Motor neuron (in vitro differentiated cells): ENCODE data around the gene PCDHGA9. TPM values are rescaled to one million over a fixed set of nuclear protein-coding genes. Genes with fewer than 3 reads are reported as not detected.
"Not testable (repeated sequence)": the region's sequence is repeated elsewhere in the genome, so short reads cannot be mapped to it uniquely, and the experiment has no call there.

Experiments used
- ATAC-seq, 8 experiments: fragments of 200-7000 bp; cut with Tn5 transposase; replicated peaks in 6 of 8; 2 replicates each; pipeline ENCODE4 v1.8.0; 2021; ENCODE audit warnings: mild to moderate bottlenecking in 8 of 8, moderate library complexity in 8 of 8
- H3K27ac ChIP-seq, 2 donors: fragments of 250-450 bp; sonication (Bioruptor Pico); 2 replicates each; pipeline ENCODE4 v1.9.0; 2021; ENCODE audit warnings: antibody characterized with exemption in 2 of 2, mild to moderate bottlenecking in 2 of 2, moderate library complexity in 1 of 2
- H3K4me1 ChIP-seq, 2 donors: fragments of 250-450 bp; sonication (Bioruptor Pico); replicated peaks in 1 of 2; 2 replicates each; pipeline ENCODE4 v1.6.1; 2021; ENCODE audit warnings: antibody characterized with exemption in 2 of 2, mild to moderate bottlenecking in 2 of 2, moderate library complexity in 1 of 2
- H3K4me3 ChIP-seq, 5 donors: fragments of 250-450 bp; sonication (Bioruptor Pico); 2 replicates each; pipeline ENCODE4 v1.9.0; 2021; ENCODE audit warnings: antibody characterized with exemption in 5 of 5, mild to moderate bottlenecking in 5 of 5, moderate library complexity in 4 of 5
- WGBS, 10 experiments: fragments of 450-650 bp; shearing (Covaris generic); methylation state at CpG; one replicate each; pipeline ENCODE4 v1.0.0; 2022; 5-methylcytosine and 5-hydroxymethylcytosine counted together
- in situ Hi-C, 9 experiments: fragments of 400-800 bp; cut with MboI; loops; one replicate each; pipeline ENCODE4 v1.15.0; 2021; ENCODE audit warnings: low sequenced_read_pairs in 9 of 9, low pct_unique_long_range_greater_than_20kb in 2 of 9; ENCODE audit not compliant: unreplicated experiment in 9 of 9
- total RNA-seq, 8 experiments: library from RNA; unstranded; fragments of 300-600 nt; gene quantifications; 2 replicates each; pipeline versions ENCODE4 v1.2.3 to v1.2.4, GENCODE V29; 2022

The PCDHGA9 gene
- total RNA-seq, 8 experiments from 2014 or later: 0.22 to 5.5 (median 1.3) TPM

DNA sequence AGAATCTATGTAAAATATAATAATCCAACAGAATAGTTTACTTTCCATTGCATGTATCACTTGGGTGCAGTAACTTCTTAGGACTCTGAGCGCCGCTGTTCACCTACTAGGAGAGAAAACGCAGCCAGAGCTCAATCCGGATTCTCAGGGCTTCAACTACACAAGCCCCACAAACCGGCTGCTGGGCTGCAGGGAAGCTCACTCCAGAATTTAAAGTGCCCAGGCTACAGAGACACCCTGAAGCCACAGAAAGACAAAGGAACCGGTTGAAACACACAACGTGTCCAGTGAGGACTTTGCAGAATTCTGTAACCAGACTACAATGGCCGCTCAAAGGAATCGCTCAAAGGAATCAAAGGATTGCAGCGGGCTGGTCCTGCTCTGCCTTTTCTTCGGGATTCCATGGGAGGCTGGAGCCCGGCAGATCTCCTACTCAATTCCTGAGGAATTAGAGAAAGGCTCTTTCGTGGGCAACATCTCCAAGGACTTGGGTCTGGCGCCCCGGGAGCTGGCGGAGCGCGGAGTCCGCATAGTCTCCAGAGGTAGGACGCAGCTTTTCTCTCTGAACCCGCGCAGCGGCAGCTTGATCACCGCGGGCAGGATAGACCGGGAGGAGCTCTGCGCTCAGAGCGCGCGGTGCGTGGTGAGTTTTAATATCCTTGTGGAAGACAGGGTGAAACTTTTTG, 10.4 kb downstream of the PCDHGA9 start, which contains the start of gene PCDHGA10:
PCDHGA10 (plus strand) TSS at position 134 of the 686 bp plus-strand sequence; CDS start at position 323, 189 bp downstream.
- H3K27ac ChIP-seq: no peak within 1 kb of the TSS
- ATAC-seq: peak in 5 of 8 experiments; percentile 27 to 60 (median 56)
- H3K4me1 ChIP-seq: peaks cover 11 to 15% of the 10 kb centered on the region in 2 donors
- peak within 1 kb of the TSS in 4 of 5 donors; percentile 15 to 40 (median 24) for H3K4me3 ChIP-seq
- in situ Hi-C loops: loop anchor here in 6 of 9 experiments (10.0 to 25.0 kb wide), 3 partner anchors 124 to 152 kb away; no protein-coding TSS in a partner anchor
- WGBS, 10 experiments: 6 to 93% (median 62%) methylated on average over 3 to 26 of the region's 31 CpGs; no CpG with 5 or more reads in 2 of the 10 experiments

GRCh38 chr5:141413540-141414069, 11.0 kb downstream of the PCDHGA9 start:
- in situ Hi-C loops: loop anchor here in 6 of 9 experiments (10.0 to 25.0 kb wide), 3 partner anchors 124 to 151 kb away; no protein-coding TSS in a partner anchor
- 14 to 97% (median 65%) methylated on average over 2 to 18 of the region's 25 CpGs; no CpG with 5 or more reads in 1 of the 10 experiments for WGBS, 10 experiments
- Histone ChIP-seq H3K4me1 (peaks cover 9 to 15% of the 10 kb centered on the region in 2 donors), H3K4me3 (peak overlapping the region in 2 of 5 donors; percentile 25 to 40), H3K27ac (no peak overlapping the region)
- peak in 1 of 8 experiments; percentile 8 for ATAC-seq

DNA sequence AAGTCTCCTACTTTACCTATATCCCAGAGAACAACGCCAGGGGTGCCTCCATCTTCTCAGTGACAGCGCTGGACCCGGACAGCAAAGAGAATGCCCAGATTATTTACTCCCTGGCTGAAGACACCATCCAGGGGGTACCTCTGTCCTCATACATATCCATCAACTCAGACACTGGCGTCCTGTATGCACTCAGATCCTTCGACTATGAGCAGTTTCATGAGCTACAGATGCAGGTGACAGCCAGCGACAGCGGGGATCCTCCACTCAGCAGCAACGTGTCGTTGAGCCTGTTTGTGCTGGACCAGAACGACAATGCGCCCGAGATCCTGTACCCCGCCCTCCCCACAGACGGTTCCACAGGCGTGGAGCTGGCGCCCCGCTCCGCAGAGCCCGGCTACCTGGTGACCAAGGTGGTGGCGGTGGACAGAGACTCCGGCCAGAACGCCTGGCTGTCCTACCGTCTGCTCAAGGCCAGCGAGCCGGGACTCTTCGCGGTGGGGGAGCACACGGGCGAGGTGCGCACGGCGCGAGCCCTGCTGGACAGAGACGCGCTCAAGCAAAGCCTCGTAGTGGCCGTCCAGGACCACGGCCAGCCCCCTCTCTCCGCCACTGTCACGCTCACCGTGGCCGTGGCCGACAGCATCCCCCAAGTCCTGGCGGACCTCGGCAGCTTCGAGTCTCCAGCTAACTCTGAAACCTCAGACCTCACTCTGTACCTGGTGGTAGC, 12.1 kb downstream of the PCDHGA9 start:
- H3K4me1 ChIP-seq, H3K4me3 ChIP-seq, ATAC-seq, H3K27ac ChIP-seq: not testable (repeated sequence)
- 29 to 97% (median 88%) methylated on average over 1 to 7 of the region's 46 CpGs; no CpG with 5 or more reads in 6 of the 10 experiments for WGBS, 10 experiments
- in situ Hi-C loops: loop anchor here in 6 of 9 experiments (10.0 to 25.0 kb wide), 3 partner anchors 123 to 150 kb away; no protein-coding TSS in a partner anchor

DNA sequence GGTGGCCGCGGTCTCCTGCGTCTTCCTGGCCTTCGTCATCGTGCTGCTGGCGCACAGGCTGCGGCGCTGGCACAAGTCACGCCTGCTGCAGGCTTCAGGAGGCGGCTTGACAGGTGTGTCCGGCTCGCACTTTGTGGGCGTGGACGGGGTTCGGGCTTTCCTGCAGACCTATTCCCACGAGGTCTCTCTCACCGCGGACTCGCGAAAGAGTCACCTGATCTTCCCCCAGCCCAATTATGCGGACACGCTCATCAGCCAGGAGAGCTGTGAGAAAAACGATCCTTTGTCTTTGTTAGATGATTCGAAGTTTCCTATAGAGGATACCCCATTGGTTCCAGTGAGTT, 12.7 kb downstream of the PCDHGA9 start:
- 50 to 100% (median 93%) methylated on average over 1 to 9 of the region's 24 CpGs for WGBS, 10 experiments
- not testable (repeated sequence) for H3K27ac ChIP-seq, H3K4me3 ChIP-seq, H3K4me1 ChIP-seq, ATAC-seq
- in situ Hi-C loops: loop anchor here in 6 of 9 experiments (10.0 to 25.0 kb wide), 3 partner anchors 122 to 150 kb away; no protein-coding TSS in a partner anchor

DNA sequence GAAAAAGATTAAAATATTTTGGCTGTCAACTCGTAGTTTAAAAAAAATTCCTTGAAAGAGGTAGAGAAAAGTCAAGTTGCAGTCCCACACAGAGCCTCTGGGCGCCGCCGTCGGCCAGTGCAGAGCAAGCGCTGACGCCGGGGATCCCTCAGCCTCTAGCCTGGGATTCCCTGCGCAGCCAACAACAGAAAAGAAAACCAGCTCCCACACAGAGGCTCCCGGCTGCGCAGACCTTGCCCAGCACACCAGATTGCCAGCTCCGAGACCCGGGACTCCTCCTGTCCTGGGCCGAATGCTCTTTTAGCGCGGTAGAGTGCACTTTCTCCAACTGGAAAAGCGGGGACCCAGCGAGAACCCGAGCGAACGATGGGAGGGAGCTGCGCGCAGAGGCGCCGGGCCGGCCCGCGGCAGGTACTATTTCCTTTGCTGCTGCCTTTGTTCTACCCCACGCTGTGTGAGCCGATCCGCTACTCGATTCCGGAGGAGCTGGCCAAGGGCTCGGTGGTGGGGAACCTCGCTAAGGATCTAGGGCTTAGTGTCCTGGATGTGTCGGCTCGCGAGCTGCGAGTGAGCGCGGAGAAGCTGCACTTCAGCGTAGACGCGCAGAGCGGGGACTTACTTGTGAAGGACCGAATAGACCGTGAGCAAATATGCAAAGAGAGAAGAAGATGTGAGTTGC, 15.1 kb downstream of the PCDHGA9 start, which contains the start of gene PCDHGB7:
PCDHGB7 (plus strand) TSS at position 184 of the 679 bp plus-strand sequence; CDS start at position 367, 183 bp downstream.
- H3K27ac ChIP-seq: peak within 1 kb of the TSS in 1 of 2 donors; percentile 59
- in situ Hi-C loops: loop anchor here in 6 of 9 experiments (10.0 to 25.0 kb wide), 3 partner anchors 120 to 147 kb away; no protein-coding TSS in a partner anchor

DNA sequence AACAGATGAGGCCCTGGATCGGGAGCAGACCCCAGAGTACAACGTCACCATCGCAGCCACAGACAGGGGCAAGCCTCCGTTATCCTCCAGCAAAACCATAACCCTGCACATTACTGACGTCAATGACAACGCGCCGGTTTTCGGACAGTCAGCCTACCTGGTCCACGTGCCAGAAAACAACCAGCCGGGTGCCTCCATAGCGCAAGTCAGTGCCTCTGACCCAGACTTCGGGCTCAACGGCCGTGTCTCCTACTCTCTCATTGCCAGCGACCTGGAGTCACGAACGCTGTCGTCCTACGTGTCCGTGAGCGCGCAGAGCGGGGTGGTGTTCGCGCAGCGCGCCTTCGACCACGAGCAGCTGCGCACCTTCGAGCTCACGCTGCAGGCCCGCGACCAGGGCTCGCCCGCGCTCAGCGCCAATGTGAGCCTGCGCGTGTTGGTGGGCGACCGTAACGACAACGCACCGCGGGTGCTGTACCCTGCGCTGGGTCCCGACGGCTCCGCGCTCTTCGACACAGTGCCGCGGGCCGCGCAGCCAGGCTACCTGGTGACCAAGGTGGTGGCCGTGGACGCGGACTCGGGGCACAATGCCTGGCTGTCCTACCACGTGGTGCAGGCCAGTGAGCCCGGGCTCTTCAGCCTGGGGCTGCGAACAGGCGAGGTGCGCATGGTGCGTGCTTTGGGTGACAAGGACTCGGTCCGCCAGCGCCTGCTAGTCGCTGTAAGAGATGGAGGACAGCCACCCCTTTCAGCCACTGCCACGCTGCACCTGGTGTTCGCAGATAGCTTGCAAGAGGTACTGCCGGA, 16.7 kb downstream of the PCDHGA9 start:
- 48 to 98% (median 89%) methylated on average over 5 to 41 of the region's 74 CpGs; no CpG with 5 or more reads in 3 of the 10 experiments for WGBS, 10 experiments
- H3K27ac ChIP-seq: no peak overlapping the region
- no peak for ATAC-seq
- H3K4me1 ChIP-seq: no peaks in the 10 kb centered on the region
- in situ Hi-C loops: loop anchor here in 6 of 9 experiments (10.0 to 25.0 kb wide), 3 partner anchors 118 to 146 kb away; no protein-coding TSS in a partner anchor
- no peak overlapping the region for H3K4me3 ChIP-seq

More for the DNA sequence above, 15.1 kb downstream of the PCDHGA9 start, which contains the start of gene PCDHGB7:
- peak within 1 kb of the TSS; percentile 3 to 32 (median 25) for H3K4me3 ChIP-seq
- not testable (repeated sequence) for H3K4me1 ChIP-seq
- peak; percentile 56 to 98 (median 86) for ATAC-seq
- 0 to 57% (median 31%) methylated on average over 1 to 15 of the region's 47 CpGs for WGBS, 10 experiments

DNA sequence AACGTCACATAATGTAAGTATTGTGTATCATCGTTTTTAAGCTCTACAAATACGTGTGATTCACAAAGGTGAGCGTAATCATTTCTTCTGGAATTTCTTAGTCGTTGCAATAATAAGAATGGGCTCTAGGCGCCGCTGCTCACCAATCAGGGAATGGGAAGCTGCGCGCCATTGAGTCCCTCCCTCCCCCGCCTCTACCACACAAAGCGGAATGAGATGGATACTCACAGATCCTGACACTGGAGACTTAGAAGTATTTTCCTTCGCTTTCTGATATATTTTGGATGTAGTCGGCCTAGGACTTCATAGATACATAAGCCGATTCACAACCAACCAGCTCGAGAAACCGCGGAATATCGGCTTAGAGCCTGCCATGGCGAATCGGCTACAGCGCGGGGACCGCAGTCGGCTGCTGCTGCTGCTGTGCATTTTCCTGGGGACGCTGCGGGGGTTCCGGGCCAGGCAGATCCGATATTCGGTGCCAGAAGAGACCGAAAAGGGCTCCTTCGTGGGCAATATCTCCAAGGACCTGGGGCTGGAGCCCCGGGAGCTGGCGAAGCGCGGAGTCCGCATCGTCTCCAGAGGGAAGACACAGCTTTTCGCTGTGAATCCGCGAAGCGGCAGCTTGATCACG, 18.4 kb downstream of the PCDHGA9 start, which contains the start of gene PCDHGA11:
PCDHGA11 (plus strand) TSS at position 197 of the 634 bp plus-strand sequence; CDS start at position 374, 177 bp downstream.
- 0 to 95% (median 55%) methylated on average over 1 to 38 of the region's 42 CpGs for WGBS, 10 experiments
- no peaks in the 10 kb centered on the region for H3K4me1 ChIP-seq
- no peak within 1 kb of the TSS for H3K4me3 ChIP-seq
- in situ Hi-C loops: loop anchor here in 5 of 9 experiments (25.0 kb wide), 2 partner anchors 116 to 141 kb away; no protein-coding TSS in a partner anchor
- ATAC-seq: peak in 2 of 8 experiments; percentile 31 to 68
- H3K27ac ChIP-seq: no peak within 1 kb of the TSS

DNA sequence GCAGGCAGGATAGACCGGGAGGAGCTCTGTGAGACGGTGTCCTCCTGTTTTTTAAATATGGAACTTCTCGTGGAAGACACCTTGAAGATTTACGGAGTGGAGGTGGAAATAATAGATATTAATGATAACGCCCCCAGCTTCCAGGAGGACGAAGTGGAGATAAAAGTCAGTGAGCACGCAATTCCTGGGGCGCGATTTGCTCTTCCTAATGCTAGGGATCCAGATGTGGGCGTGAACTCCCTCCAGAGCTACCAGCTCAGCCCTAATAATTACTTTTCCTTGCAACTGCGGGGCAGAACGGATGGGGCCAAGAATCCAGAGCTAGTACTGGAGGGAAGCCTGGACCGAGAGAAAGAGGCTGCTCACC, 18.9 kb downstream of the PCDHGA9 start:
- WGBS, 10 experiments: 11 to 93% (median 38%) methylated on average over 2 to 12 of the region's 13 CpGs; no CpG with 5 or more reads in 3 of the 10 experiments
- no peak for ATAC-seq
- H3K27ac ChIP-seq: no peak overlapping the region
- in situ Hi-C loops: loop anchor here in 5 of 9 experiments (25.0 kb wide), 2 partner anchors 116 to 141 kb away; no protein-coding TSS in a partner anchor
- H3K4me3 ChIP-seq: no peak overlapping the region
- no peaks in the 10 kb centered on the region for H3K4me1 ChIP-seq

DNA sequence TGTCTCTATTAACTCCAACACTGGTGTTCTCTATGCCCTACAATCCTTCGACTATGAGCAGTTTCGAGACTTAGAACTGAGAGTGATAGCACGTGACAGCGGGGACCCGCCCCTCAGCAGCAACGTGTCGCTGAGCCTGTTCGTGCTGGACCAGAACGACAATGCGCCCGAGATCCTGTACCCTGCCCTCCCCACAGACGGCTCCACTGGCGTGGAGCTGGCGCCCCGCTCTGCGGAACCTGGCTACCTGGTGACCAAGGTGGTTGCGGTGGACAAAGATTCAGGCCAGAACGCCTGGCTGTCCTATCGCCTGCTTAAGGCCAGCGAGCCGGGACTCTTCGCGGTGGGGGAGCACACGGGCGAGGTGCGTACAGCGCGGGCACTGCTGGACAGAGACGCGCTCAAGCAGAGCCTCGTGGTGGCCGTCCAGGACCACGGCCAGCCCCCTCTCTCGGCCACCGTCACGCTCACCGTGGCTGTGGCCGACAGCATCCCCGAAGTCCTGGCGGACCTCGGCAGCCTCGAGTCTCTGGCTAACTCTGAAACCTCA, 20.2 kb downstream of the PCDHGA9 start:
- Histone ChIP-seq H3K4me3 (no peak overlapping the region), H3K27ac (no peak overlapping the region), H3K4me1 (no peaks in the 10 kb centered on the region)
- no peak for ATAC-seq
- WGBS, 10 experiments: 7 to 100% (median 97%) methylated on average over 3 to 11 of the region's 42 CpGs; no CpG with 5 or more reads in 4 of the 10 experiments
- in situ Hi-C loops: loop anchor here in 5 of 9 experiments (25.0 kb wide), 2 partner anchors 114 to 139 kb away; no protein-coding TSS in a partner anchor

- Histone ChIP-seq H3K27ac (no peak overlapping the region), H3K4me1 (no peaks in the 10 kb centered on the region), H3K4me3 (no peak overlapping the region)
- WGBS, 10 experiments: 23 to 100% (median 93%) methylated on average over 1 to 33 of the region's 53 CpGs; no CpG with 5 or more reads in 4 of the 10 experiments
- in situ Hi-C loops: no loop called here
- ATAC-seq: no peak
Measured at GRCh38 chr5:141427783-141428426, 25.3 kb downstream of the PCDHGA9 start.
